GM21576 (cell line): ENCODE data around the gene KRT77.

Experiments used
- ATAC-seq: cut with Tn5 transposase; IDR thresholded peaks from one replicate; pipeline ENCODE4 v1.9.1; 2021; ENCODE audit warnings: mild to moderate bottlenecking, moderate library complexity; ENCODE audit not compliant: unreplicated experiment

KRT77 gene

GRCh38 chr12:52694151-52694550 lies 9.2 kb downstream of the KRT77 start:
- no peak for ATAC-seq

GRCh38 chr12:52693261-52693660 lies 10.1 kb downstream of the KRT77 start:
- no peak for ATAC-seq

GRCh38 chr12:52692254-52692653 lies 11.1 kb downstream of the KRT77 start:
- no peak for ATAC-seq

- no peak for ATAC-seq
Measured at GRCh38 chr12:52691841-52692150, 11.5 kb downstream of the KRT77 start.

- ATAC-seq, result no peak
Measured at GRCh38 chr12:52691076-52691840, 12.1 kb downstream of the KRT77 start.

- no peak for ATAC-seq
Measured at GRCh38 chr12:52690351-52691075, 12.8 kb downstream of the KRT77 start.

GRCh38 chr12:52689936-52690335 lies 13.4 kb downstream of the KRT77 start:
- ATAC-seq, result no peak

GRCh38 chr12:52689239-52689638 lies 14.1 kb downstream of the KRT77 start:
- no peak for ATAC-seq

GRCh38 chr12:52688481-52688880 lies 14.8 kb downstream of the KRT77 start:
- no peak for ATAC-seq

GRCh38 chr12:52687497-52688385 lies 15.6 kb downstream of the KRT77 start:
- ATAC-seq, result no peak

GRCh38 chr12:52686756-52687487 lies 16.4 kb downstream of the KRT77 start:
- ATAC-seq, result no peak

- no peak for ATAC-seq
Measured at GRCh38 chr12:52686063-52686462, 17.3 kb downstream of the KRT77 start.

- no peak for ATAC-seq
Measured at GRCh38 chr12:52685406-52685890, 17.9 kb downstream of the KRT77 start.

GRCh38 chr12:52684431-52684830 lies 18.9 kb downstream of the KRT77 start:
- ATAC-seq, result no peak

GRCh38 chr12:52683575-52684300 lies 19.6 kb downstream of the KRT77 start:
- no peak for ATAC-seq

- no peak for ATAC-seq
Measured at GRCh38 chr12:52682938-52683574, 20.3 kb downstream of the KRT77 start.

- ATAC-seq, result no peak
Measured at GRCh38 chr12:52682381-52682660, 21.0 kb downstream of the KRT77 start.

GRCh38 chr12:52681526-52682380 lies 21.6 kb downstream of the KRT77 start:
- ATAC-seq, result no peak

GRCh38 chr12:52680363-52680762 lies 23.0 kb downstream of the KRT77 start, which contains the start of gene KRT1:
Gene KRT1 (minus strand): TSS chr12:52680407. CDS start chr12:52680348, 59 bp downstream.
- no peak for ATAC-seq
